AG04450 (cell line): ENCODE measurements around the gene DHX34. TPM values are rescaled to one million over a fixed set of nuclear protein-coding genes. Genes with fewer than 3 reads are reported as not detected.

Experiments
- CTCF ChIA-PET: fragments of 300-600, 350-600 bp; formaldehyde crosslinking; extraction: SDS; loops from one replicate; lab custom pipeline; 2022; ENCODE audit warnings: antibody characterized with exemption, inconsistent platforms; lab: Charles Lee
- POLR2A ChIA-PET: fragments of 350-600 bp; formaldehyde crosslinking; extraction: SDS; loops from one replicate; lab custom pipeline; 2021; ENCODE audit warnings: antibody characterized with exemption, inconsistent platforms; lab: Yijun Ruan, JAX
- DNase-seq: peaks from one replicate; pipeline ENCODE4 v3.0.0-alpha.2; 2011; ENCODE audit warnings: low read depth, low spot score
- H3K27ac ChIP-seq: one replicate; pipeline ENCODE4 v1.5.1; 2012; ENCODE audit warnings: low read depth, low read length, control low read depth
- H3K27me3 ChIP-seq: one replicate; pipeline ENCODE4 v1.6.0; 2012; ENCODE audit warnings: low read length; ENCODE audit not compliant: control insufficient read depth, insufficient read depth
- H3K4me3 ChIP-seq: 2 replicates; pipeline ENCODE4 v1.5.1; 2011; ENCODE audit warnings: mild to moderate bottlenecking, low read depth, low read length, control low read depth
- H3K9me3 ChIP-seq: 2 replicates; pipeline ENCODE4 v1.5.1; 2012; ENCODE audit warnings: low read length; ENCODE audit not compliant: control insufficient read depth, insufficient read depth
- CTCF ChIP-seq: IDR thresholded peaks from 2 replicates; pipeline ENCODE4 v1.5.1; 2011; ENCODE audit warnings: low read depth, low read length, control low read depth, inconsistent platforms
- polyA plus RNA-seq: library from polyadenylated mRNA; depleted of rRNA; stranded (reverse); fragments of >200 nt; gene quantifications from 2 replicates; pipeline ENCODE4 v1.2.3, GENCODE V29; 2011

Gene DHX34
- polyA plus RNA-seq, 1 experiment, result 4.2 TPM

- DNase-seq, result no peak
- Histone ChIP-seq H3K27me3 (no peaks in the 10 kb centered on the region), H3K4me3 (no peak overlapping the region), H3K27ac (no peak overlapping the region), H3K9me3 (no peaks in the 10 kb centered on the region)
- no peak for TF ChIP-seq CTCF
- ChIA-PET CTCF (no interaction called here), POLR2A (no interaction called here)
Measured at GRCh38 chr19:47310819-47311218, 38.3 kb upstream of the DHX34 start.

GRCh38 chr19:47312366-47313006, 36.6 kb upstream of the DHX34 start:
- Histone ChIP-seq H3K27ac (no peak overlapping the region), H3K4me3 (no peak overlapping the region), H3K27me3 (no peaks in the 10 kb centered on the region), H3K9me3 (no peaks in the 10 kb centered on the region)
- no peak for TF ChIP-seq CTCF
- no peak for DNase-seq
- ChIA-PET POLR2A (no interaction called here), CTCF (no interaction called here)

GRCh38 chr19:47313754-47314295, 35.3 kb upstream of the DHX34 start:
- POLR2A ChIA-PET, result no interaction called here
- TF ChIP-seq CTCF, result no peak
- CTCF ChIA-PET, result interaction anchor here (0.5 kb wide), 1 partner anchor 32 kb away, joined by 6 read pairs; no protein-coding TSS in a partner anchor
- Histone ChIP-seq H3K4me3 (no peak overlapping the region), H3K27me3 (no peaks in the 10 kb centered on the region), H3K9me3 (no peaks in the 10 kb centered on the region), H3K27ac (no peak overlapping the region)
- DNase-seq, result no peak

- no peaks in the 10 kb centered on the region for H3K27me3 ChIP-seq
- no peak overlapping the region for H3K4me3 ChIP-seq
- peak overlapping the region; percentile 65 for H3K27ac ChIP-seq
- CTCF ChIA-PET, result interaction anchor here (1.1 to 3.3 kb wide), 4 partner anchors 10 to 113 kb away, joined by 3 to 19 read pairs (median 4); partner anchors contain the start of gene DHX34
- peaks cover 5% of the 10 kb centered on the region; the same call in 1 of the 2 replicates for H3K9me3 ChIP-seq
- POLR2A ChIA-PET, result interaction anchor here (0.5 kb wide), 1 partner anchor 34 kb away, joined by 5 read pairs; the partner anchor contains the start of gene DHX34
- DNase-seq, result peak; percentile 77
- no peak for TF ChIP-seq CTCF
Measured at GRCh38 chr19:47315125-47315821, 33.8 kb upstream of the DHX34 start.

GRCh38 chr19:47316513-47316912, 32.6 kb upstream of the DHX34 start:
- no peak overlapping the region for H3K4me3 ChIP-seq
- peaks cover under 1% of the 10 kb centered on the region for H3K27me3 ChIP-seq
- POLR2A ChIA-PET, result interaction anchor here (0.7 kb wide), 2 partner anchors 87 to 392 kb away, joined by 3 to 4 read pairs; no protein-coding TSS in a partner anchor
- TF ChIP-seq CTCF, result no peak
- H3K9me3 ChIP-seq, result peaks cover 12% of the 10 kb centered on the region; the same call in 1 of the 2 replicates
- CTCF ChIA-PET, result interaction anchor here (0.6 to 3.3 kb wide), 4 partner anchors 11 to 32 kb away, joined by 4 to 19 read pairs (median 6); partner anchors contain the start of gene DHX34
- DNase-seq, result no peak
- no peak overlapping the region for H3K27ac ChIP-seq
